GM19467 (cell line): ENCODE measurements around the gene STKLD1.
"Not testable (repeated sequence)": the region's sequence is repeated elsewhere in the genome, so short reads cannot be mapped to it uniquely, and the experiment has no call there.

Experiments
- ATAC-seq: cut with Tn5 transposase; IDR thresholded peaks from one replicate; pipeline ENCODE4 v1.9.1; 2021; ENCODE audit warnings: mild to moderate bottlenecking, moderate library complexity; ENCODE audit not compliant: unreplicated experiment

STKLD1 gene

GRCh38 chr9:133375724-133376654 is at the start of gene STKLD1, which contains the start of gene SURF4:
Gene STKLD1, plus strand, starts transcription at chr9:133376366. Its CDS starts 108 bp downstream, at chr9:133376474.
Gene SURF4, minus strand, starts transcription at chr9:133376060. Its CDS starts 91 bp downstream, at chr9:133375969.
- ATAC-seq: peak; percentile 89

DNA sequence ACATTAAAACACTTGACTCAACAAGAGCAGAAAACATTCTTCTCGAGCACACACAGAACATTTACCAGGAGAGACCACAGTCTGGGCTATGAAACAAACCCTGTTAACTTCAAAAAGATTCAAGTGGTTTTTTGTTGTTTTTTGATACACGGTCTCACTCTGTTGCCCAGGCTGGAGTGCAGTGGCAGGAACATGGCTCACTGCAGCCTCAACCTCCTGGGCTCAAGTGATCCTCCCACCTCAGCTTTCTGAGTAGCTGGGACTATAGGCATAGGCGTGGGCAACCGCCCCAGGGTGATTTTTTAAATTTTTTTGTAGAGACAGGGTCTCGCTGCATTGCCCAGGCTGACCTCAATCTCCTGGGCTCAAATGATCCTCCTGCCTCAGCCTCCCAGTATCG is 49.1 kb upstream of the STKLD1 start:
- ATAC-seq: not testable (repeated sequence)

- ATAC-seq: no peak
Measured at GRCh38 chr9:133327834-133328484, 48.2 kb upstream of the STKLD1 start.

GRCh38 chr9:133329306-133330156 is 46.6 kb upstream of the STKLD1 start:
- ATAC-seq: not testable (repeated sequence)

DNA sequence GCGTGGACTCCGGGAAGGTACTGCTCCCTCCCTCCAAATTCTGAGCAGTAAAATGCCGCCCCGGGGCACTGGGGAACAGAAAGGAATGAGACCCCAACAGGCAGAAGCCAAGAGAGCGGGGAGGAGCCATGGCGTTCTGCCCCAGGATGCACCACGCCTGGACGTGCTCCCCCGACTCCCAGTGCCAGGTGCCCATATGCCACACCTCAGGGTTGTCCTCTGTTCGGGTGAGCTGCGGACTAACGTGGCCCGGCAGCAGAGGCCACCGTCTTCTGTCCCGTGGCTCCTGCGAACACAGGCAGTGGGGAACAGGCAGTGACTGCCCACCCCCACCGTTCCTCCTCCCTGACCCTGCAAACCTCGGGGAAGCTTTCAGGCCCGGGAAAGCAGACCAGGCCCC is 44.9 kb upstream of the STKLD1 start:
- ATAC-seq: no peak

GRCh38 chr9:133331641-133332380 is 44.4 kb upstream of the STKLD1 start:
- ATAC-seq: no peak

DNA sequence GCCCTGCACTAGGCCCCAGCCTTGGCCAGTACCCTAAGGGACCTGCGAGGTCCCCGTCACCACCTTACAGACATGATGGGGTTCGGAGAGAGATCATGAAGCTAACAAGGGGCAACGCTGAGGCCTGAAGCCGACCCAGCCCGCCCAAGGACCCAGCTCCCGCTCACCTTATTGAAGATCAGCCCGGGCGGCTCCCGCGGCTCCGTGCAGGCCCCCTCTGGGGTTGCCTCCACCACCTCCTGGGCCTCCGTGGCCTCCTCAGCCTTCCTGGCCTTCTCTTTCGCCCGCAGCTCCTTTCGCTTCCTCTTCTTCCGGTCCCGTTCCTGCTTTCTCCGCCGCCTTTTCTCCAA is 43.8 kb upstream of the STKLD1 start:
- no peak for ATAC-seq

GRCh38 chr9:133333011-133333410 is 43.2 kb upstream of the STKLD1 start:
- no peak for ATAC-seq

DNA sequence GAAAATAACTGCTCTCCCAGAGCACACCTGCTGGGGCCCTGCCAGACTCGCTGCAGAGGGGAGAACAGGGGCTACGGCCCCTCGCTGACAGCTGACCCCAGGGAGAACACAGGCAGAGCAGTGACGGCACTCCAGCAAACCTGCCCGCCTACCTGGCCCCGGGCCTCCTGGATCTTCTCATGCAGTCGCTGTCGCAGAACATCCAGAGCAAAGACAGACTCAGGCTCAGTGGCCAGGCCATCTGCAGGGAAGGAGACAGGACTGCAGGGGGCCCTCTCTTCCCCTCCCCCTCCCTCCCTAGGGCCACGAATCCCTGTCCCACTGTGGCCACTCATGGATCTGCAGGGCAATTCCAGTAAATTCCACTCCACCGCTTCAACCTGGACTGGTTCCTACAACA is 42.6 kb upstream of the STKLD1 start:
- no peak for ATAC-seq

GRCh38 chr9:133334161-133334560 is 42.0 kb upstream of the STKLD1 start:
- ATAC-seq: no peak

GRCh38 chr9:133334888-133335287 is 41.3 kb upstream of the STKLD1 start:
- not testable (repeated sequence) for ATAC-seq

DNA sequence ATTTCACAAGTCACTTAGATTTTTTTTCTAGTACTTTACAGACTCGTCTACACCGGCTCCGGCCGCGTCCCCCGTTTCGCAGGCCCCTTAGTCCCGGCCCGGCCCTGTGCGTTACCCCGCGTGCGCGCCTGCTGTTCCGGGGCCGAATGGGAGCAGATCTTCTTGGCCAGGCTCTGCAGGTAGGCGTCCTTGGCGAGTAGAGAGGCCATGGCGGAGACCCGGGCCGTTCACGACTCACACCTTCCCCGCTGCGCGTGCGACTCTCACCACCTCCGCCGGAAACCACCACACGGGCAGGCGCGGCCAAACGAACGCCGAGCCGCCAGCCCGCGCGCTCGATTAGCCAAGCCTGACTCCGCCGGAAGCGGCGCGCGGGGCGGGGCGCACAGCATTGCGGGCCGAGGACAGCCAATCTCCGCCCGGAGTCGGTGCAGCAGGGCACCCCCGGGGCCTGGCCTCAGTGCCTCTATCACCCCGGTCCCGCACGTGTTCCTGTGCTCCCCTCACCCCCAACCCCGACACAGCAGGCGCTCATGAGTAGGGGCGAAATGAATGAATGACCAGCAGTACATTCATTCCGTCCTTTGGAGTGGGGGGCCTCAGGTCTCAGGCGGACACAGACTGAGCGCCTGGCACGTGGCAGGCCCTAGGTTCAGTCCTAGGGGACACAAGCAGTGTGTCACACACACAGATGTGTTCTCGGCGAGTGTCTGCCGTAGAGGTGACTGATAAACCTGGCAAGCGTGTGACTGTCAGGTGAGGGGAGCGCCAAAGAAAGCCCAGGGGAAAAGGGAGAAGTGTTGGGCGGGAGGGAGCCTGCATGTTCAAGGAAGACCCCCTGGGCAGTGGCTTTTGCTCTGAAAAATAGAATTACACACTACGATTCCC is 40.0 kb upstream of the STKLD1 start, which contains the start of gene SURF6:
SURF6 (minus strand) TSS at position 265 of the 888 bp plus-strand sequence; CDS start at position 209, 56 bp downstream.
- peak; percentile 75 for ATAC-seq

- ATAC-seq: no peak
Measured at GRCh38 chr9:133339641-133340040, 36.5 kb upstream of the STKLD1 start.

DNA sequence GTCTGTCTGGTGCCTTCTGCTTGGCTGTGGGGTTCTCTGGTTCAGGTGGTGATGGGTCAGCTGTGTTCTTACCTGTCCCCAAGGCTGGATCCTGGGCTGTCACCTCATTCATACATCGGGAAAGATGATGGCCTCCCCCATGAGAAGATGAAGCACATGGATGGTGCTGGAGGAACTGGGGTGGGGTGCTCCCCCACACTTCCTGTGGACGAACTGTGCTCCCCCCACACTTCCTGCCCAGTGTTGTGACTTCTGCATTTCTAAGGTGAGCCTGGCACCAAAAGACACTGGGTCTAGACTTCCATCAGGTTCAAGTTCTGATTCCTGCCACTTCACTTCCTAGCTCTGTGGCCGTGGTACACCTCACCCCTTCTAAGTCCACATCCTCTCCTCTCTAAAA is 35.9 kb upstream of the STKLD1 start:
- ATAC-seq: no peak

DNA sequence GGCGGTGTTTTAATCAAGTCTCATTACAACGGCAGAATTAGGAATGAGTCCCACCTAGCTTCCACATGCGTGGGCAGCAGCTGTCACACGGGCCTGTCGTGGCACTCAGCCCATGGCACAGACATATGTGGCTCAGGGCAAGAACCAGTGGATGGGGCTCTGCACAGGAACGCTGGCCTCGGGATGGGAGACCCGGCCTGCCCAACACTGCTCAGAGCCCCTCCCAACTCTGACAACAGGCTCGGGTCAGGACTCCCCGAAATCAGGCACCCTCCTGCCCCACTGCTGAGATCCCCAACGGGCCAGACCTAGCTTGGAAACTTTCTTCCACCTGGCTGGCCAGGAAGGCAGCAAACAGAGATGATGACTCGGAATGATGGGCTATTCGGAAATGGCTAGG is 35.2 kb upstream of the STKLD1 start:
- ATAC-seq: no peak

- no peak for ATAC-seq
Measured at GRCh38 chr9:133341369-133342068, 34.6 kb upstream of the STKLD1 start.

GRCh38 chr9:133342069-133342406 is 34.1 kb upstream of the STKLD1 start:
- ATAC-seq: no peak

GRCh38 chr9:133342570-133342969 is 33.6 kb upstream of the STKLD1 start:
- no peak for ATAC-seq

- ATAC-seq: no peak
Measured at GRCh38 chr9:133344071-133344470, 32.1 kb upstream of the STKLD1 start.
